Hematopoietic multipotent progenitor cell (in vitro differentiated cells): ENCODE results near the gene TNKS2. TPM values are rescaled to one million over a fixed set of nuclear protein-coding genes. Genes with fewer than 3 reads are reported as not detected.
A peak's percentile ranks its signal among the peaks of the same experiment; 100 is the strongest.
"Not testable (repeated sequence)": the region's sequence is repeated elsewhere in the genome, so short reads cannot be mapped to it uniquely, and the experiment has no call there.

ENCODE experiments used
- DNase-seq, 3 donors: peaks; one replicate each; pipeline ENCODE4 v3.0.0-alpha.2; 2011 to 2015; ENCODE audit warnings: low read depth in 2 of 3, low spot score in 2 of 3
- total RNA-seq: library from RNA; depleted of rRNA; stranded (reverse); fragments of >200 nt; gene quantifications from one replicate; pipeline ENCODE4 v1.2.3, GENCODE V29; 2012

TNKS2 gene
- total RNA-seq, 1 donor, result 20.2 TPM

DNA sequence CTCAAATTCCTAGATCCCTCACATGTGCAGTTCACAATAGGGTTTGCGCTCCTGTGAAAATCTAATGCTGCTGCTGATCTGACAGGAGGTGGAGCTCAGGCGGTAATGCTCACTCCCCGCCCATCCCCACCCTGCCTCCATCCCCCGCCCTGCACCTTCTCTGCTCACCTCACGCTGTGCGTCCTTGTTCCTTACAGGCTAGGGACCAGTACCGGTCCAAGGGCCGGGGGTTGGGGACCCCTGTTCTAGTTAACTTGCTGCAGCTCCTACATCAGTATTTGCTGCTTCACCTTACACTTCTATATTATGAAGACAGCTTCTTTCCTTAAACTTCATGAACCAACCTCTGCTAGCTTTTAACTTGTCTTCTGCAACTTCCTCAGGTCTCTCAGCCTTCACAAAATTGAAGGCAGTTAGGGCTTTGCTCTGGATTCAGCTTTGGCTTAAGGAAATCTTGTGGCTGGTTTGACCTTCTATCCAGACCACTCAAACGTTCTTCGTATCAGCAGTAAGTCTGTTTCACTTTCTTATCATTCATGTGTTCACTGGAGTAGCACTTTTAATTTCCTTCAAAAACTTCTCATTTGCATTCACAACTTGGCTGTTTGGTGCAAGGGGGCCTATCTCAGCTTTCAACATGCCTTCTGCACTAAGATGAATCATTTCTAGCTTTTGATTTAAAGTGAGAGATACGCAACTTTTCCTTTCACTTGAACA lies 1.7 kb upstream of the TNKS2 start:
- peak in 2 of 3 donors; percentile 25 to 29 for DNase-seq

DNA sequence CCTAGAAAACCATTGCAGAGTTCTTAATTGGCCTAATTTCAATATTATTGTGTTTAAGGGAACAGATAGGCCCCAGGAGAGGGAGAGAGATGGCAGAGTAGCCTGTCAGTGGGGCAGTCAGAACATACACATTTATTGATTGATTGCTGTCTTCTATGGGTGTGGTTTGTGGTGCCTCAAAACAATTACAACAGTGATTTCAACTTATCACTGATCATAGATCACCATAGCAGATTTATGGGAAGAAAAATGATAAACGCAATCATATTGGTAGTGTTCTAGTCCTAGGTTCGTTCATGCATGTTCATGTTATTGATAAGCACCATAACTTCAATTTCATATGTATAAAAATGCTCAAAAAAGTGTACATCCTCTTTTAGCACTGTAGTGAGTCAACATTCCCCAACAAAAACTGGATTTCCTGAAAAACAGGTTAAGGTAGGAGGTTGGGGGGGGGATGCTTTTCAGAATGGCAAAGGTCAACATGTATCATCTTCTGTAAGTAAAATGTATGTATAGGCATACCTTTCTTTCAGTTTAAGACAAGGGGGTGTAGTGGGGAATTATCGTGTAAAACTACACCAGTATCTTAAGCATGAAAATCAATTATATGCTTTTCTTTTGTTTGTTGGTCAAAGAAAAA lies 1.1 kb upstream of the TNKS2 start:
- DNase-seq, result no peak

DNA sequence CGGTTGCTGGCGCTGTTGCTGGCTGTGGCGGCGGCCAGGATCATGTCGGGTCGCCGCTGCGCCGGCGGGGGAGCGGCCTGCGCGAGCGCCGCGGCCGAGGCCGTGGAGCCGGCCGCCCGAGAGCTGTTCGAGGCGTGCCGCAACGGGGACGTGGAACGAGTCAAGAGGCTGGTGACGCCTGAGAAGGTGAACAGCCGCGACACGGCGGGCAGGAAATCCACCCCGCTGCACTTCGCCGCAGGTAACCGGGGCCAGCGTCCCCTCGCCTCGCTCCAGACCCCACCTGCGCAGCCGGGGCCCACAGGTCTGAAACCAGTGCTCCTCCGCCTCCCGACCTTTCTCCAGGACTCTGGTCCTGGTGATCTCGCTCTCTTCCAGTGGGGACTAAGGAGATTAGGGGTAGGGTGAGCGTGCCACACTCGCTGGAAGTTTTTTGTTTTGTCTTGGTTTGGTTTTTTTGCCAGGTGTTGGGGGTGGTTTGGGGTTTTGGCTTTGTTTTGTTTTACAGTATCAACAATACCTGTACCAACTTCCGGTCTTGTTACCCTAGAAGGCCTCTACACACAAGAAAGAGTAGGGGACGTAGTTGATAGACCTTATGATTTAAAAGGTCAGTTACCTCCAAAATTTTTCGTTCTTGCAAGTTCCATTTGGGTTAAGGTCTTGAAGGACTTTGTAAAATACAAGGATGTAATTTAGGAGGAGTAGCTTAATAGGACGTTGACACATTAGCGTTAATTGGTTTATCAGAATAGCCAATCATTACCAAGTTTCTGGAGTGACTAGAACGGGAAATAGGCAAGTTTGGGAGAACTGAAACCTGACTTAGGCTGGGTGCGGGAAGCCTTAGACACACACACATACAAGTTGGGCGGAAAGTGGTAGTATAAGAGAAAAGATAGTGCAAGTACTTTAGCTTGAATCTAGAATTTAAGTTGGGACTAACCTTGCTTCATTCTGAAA lies 704 bp downstream of the TNKS2 start:
- DNase-seq, result peak in 2 of 3 donors; percentile 37 to 39

DNA sequence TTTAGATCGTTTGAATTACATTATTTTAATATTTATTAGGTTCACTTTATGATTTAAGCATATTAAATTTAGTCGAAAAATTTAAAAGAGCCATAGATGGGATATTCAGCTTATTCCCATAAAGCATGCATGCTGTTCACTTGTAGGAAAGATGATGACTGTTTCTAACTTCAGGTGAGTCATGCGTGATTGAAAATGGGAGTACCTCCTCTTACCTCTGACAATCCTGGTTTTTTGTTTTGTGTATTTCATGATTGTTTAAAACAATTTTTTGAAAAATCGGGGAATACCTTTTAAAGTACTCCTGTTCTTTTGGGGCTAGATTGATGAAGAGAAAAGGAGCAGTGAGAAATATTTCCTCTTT lies 1.4 kb downstream of the TNKS2 start:
- DNase-seq, result no peak

DNA sequence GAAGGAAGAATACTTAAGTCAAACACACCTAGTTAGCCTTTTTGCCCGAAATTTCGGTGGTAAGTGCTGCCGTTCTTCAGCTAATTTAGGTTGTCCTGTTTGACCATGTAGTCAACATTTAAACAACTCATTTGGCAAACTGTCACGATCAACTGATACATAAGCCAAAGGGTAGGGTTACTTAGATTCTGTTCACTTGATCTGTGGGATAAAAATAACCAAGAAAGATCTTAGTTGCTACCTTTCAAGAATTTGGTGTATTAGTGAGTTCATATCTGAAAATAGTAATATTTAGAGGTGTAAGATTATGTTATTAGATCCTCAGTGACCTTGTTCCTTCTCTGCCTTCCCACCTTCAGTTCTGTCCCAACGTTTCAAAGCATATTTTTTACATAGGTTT lies 2.0 kb downstream of the TNKS2 start:
- no peak for DNase-seq

DNA sequence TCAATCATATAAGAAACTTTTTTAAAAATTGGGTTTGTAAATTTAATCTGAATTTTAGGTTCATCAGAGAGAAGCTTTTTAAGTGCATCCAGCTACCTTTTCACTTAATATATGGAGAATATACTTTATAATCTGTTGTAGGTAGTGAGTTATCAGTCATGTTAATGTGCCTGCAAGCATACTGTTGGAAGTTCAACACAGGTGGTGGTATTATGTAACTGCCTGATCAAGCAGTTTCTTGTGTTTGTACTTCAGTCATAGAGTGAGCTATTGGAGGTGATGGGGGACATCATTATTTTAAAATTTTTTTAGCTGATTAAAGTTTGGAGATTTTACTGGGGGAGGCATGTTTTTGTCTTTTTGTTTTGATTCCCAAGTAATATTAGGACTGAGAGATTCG lies 2.5 kb downstream of the TNKS2 start:
- no peak for DNase-seq

DNA sequence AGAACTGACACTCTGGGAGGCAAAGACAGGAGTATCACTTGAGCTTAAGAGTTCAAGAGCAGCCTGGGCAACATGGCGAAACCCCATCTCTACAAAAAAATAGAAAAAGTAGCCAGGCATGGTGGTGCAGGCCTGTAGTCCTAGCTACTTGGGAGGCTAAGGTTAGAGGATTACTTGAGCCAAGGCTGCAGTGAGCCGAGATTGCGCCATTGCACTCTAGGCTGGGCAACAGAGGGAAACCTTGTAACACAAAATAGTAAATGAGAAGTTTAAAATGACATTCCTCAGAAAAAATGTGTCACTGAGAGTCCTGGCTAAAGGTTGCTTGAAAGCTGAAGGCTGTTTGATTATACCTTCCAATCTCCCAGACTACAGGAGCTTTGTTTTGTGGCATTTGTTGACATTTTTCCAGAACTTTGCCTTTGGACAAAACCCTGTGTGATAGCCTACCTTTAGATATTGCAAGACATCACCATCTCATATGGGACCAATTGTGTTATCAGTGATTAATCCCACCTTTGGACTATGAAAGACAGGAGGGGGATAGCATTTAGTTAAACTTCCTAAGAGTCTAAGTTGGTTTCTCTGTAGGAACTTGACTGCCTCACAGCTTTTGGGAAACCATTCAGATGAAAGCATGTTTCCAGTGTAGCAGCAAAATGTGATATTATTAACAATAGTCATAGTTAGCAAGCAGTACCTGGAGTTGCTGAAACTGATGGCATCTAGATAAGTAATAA lies 5.3 kb downstream of the TNKS2 start:
- no peak for DNase-seq

DNA sequence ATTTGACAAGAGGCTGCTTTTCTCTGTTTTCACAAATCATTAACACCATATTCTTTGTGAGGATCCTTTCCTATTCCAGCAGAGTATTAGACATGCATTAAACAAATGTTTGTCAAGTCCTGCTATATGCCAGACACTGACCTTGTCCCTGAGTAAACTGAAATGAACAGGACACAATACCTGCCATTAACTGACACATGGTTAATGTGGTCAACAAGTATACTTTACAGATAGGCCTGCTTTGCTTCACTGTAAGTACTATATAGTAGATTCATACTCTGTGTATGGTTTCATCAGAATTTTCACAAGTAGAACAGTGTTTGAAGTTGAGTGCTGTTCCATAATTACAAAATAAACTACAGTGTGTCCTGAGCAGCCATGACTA lies 5.9 kb downstream of the TNKS2 start:
- DNase-seq, result no peak

DNA sequence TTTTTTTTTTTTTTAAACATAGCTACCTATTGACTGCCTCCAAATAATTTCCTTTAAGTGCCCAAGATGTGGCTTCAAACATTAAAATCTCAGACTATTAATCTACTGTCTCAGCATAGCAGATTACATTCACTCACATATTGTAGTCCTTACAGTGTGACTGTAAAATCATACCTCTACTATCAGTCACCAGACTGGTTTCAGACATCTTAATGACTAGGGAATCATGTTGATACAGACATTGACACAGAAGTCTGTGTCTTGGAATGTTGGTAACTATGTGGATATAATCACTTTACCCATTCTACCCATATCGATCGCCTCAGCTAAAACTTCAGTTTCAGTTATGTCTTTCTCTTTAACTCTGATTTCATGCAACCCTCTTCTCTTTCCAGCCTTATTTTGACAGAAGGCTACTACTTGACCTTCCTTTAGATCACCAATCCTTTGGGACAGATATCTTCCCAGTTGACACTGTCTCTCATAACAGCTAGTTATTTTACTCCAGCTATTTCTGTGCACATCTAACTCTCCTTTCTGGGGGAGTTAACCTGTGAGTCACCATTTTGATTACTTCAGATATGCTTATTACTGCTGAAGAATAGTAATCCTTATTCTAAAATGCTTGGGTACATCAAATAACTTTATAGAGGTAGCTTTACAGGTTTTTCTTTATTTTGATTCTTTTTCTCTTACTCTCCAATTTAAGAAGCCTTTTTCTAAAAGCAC lies 7.0 kb downstream of the TNKS2 start:
- no peak for DNase-seq

DNA sequence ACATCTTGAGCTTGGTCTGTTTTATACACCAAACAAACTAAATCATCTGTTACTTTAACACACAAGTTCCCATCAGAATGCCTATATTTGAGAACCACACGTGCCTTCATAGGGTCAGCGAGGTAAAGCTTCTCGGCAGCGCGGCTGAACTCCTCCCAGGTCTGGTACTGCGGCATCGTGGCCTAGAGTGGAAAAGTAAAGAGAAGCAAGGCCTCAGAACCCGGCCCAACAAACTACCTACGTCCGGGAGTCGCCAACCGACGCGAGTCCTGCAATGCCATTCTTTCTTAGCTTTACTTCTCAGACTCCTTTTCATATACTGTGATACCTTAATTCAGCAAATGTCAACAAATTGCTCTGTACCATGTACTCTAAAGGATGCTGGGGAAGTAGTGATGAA lies 9.0 kb downstream of the TNKS2 start:
- not testable (repeated sequence) for DNase-seq

DNA sequence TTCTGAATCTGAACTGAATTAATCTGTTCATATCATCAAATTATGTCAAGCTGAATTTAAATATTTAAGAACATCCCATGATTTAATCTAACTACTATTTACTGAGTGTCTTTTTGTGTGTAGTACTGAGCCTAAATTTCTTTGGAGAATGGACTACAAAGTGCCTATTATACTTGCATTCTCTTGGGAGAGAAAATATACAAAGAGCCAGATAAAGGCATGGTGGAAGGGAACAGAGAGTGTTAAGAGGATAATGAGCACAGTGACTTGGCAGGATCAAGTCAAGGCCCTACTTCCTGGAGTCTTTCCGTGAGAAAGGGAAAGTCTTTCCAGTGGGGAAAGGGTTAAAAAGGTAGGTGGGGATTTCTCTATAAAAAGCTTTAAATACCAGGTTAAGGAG lies 15.0 kb downstream of the TNKS2 start:
- no peak for DNase-seq

DNA sequence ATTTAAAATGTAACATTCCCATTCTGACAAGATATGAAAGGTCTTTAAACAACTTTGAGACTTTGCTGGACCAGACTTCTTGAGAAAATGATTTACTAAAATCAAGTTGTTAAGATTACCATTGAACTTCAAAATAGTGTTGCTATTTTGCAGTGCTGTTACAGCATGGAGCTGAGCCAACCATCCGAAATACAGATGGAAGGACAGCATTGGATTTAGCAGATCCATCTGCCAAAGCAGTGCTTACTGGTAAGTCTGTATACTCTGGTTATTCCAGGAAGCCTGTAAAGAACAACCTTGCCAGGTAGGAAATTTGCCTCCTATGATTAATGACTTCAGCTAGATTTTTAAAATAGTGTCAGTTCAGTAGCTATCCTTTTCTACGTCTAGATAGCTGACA lies 18.8 kb downstream of the TNKS2 start:
- no peak for DNase-seq

DNA sequence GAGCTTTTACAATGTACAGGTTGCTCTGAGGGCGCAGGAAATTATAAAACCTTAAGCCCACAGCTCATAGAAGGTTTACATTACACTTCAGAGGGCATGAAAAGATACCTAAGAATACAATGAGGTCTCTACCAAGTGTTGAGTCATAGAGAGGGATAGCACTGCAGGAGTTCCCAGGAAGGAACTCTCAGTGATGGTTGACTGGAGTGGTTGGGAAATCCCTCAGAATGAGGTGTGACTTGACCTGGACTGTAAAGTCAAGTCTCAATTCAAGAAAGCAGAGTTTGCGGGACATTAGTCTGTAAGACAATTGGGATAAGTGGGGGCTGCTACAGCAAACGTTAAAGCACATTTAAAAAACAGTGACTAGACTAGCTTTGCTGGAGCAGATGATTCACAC lies 21.9 kb downstream of the TNKS2 start:
- no peak for DNase-seq

DNA sequence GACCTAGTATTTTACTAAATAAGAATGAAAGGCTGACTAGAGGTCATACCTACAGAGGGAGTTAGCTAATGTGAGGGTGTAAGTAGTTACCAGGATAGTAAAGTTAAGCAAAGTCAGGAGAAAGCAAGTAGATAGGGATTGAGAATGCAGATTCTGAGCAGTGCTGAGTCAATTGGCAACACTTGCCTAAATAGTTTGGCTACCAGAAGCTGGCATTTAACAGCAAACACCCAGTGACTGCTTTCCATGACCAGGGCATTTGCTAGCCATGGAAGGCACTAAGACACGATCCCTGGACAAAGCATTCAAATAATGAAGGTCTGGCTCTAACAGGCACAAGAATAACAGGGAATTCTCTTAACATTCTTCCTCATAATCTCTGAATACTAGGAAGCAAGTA lies 25.9 kb downstream of the TNKS2 start:
- no peak for DNase-seq

DNA sequence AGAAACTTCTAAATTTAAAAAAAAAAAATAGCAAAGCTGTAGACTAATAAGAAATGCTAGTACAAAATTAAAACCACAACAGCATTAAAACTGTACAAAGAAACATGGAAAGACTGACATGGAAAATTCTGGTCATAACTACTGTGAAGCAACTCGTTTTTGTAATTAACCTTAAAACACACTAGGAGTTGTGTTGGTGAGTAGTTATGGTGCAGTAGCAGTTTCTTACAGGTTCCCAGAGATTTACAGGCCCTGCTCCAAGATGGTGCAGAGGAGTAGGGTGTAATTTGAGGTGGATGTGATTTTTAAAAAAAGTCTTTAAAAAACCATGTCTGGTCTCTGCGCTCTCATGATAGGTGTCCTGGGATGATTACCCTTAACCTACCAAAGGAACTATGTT lies 31.0 kb downstream of the TNKS2 start:
- no peak for DNase-seq

DNA sequence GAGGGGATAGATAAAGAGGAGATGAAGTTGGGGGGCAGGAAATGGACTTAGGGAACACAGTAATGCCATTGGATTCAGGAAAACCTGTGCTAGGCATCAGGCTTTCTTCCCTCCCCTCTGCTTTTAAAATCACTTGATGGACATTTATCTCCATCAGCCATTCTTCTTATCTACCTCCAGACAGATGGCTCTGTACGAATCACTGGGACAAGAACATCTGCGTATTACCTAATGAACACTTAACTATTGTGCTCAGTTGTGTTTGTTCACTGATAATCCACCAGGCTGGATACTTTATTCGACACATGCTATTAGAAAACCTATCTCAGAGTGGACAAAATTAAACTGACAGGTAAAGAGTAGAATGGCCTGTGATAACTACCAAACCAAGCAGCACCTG lies 40.0 kb downstream of the TNKS2 start:
- DNase-seq, result no peak

DNA sequence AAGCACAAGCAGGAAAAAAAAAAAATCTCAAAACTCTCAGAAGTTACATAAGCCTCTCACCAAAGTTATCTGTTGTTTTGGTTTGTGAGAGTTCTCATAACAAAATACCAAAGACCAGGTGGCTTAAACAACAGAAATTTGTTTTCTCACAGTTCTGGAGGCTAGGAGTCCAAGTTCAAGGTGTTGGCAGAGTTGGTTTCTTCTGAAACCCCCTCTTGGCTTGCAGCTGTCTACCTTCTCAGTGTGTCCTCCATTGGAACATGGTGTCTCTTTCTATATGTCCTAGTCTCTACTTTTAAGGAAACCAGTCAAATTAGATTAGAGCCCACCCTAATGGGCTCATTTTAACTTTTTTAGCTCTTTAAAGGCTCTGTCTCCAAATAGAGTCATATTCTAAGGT lies 44.9 kb downstream of the TNKS2 start:
- no peak for DNase-seq

DNA sequence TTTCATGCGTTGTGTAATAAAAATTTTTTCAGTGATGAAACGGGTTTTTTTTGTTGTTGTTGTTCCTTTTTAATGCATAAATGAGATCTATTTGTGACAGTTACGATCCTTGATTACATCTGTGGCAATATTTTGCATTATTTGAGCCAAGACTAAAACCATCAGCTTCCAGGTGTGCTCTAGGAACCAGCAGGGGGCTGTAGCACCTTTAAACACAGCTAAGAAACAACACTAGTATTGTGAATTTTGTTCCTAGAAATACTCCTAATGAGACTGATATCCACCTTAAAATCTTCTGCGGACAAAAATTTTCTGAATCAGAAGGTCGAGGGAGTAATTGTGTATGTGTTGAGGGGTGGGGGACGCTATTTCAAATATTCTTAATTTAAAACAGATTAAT lies 58.4 kb downstream of the TNKS2 start:
- DNase-seq, result peak in 2 of 3 donors; percentile 14 to 47

DNA sequence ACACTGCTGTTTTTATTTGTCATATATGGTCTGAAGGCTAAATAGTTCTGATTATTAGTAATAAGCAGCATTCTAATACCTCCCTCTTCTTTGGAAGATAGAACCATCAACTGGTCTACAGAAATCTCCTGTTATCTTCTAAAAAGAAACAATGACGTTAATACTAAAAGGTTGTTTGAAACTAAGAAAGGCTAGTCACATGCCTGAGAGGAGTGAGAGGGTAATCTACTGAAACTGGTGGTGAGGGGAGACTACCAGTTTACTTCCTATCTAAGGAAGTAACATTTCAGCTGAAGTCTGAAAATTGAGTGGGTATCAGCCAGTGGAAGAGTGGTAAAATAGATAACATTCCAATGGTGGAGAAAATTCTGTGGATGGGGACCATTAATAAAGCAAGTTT lies 62.7 kb downstream of the TNKS2 start:
- DNase-seq, result no peak

DNA sequence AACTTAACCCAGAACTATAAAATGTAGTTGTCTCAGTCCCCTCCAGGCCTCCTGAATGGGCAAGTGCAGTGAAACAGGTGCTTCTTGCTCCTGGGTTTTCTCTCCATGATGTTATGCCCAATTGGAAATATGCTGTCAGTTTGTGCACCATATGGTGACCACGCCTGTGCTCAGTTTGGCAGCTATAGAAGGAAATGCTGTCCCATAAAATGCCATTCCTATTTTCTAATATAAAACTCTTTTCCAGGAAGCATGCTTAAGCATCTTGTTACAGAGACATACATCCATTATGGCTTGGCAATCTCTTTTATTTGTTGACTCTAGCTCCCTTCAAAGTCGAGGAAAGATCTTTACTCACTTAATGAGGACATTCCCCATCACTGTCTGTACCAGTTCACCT lies 65.9 kb downstream of the TNKS2 start:
- no peak for DNase-seq
